Stimulated activated CD4-positive, alpha-beta T cell treated with anti-CD3 and anti-CD28 coated beads, TNF-alpha, amount 100 ng/mL, for 4 hours (primary cell): ENCODE data around the gene SLN.
"Not testable (repeated sequence)": the region's sequence is repeated elsewhere in the genome, so short reads cannot be mapped to it uniquely, and the experiment has no call there.

Experiments
- DNase-seq, 3 experiments: peaks; one replicate each; pipeline ENCODE4 v3.0.0-alpha.2; 2020; ENCODE audit warnings: low read depth in 3 of 3

The SLN gene

GRCh38 chr11:107711861-107712755, at the start of gene SLN:
Gene SLN (minus strand): TSS chr11:107712056.
- DNase-seq, result no peak

GRCh38 chr11:107758719-107759355, 47.0 kb upstream of the SLN start:
- not testable (repeated sequence) for DNase-seq

GRCh38 chr11:107757661-107758060, 45.8 kb upstream of the SLN start:
- no peak for DNase-seq

GRCh38 chr11:107756553-107756952, 44.7 kb upstream of the SLN start:
- DNase-seq, result no peak

GRCh38 chr11:107752949-107753822, 41.3 kb upstream of the SLN start:
- no peak for DNase-seq

GRCh38 chr11:107752508-107752907, 40.7 kb upstream of the SLN start:
- no peak for DNase-seq

- DNase-seq, result no peak
Observed at GRCh38 chr11:107751082-107751481, 39.2 kb upstream of the SLN start.

- DNase-seq, result no peak
Observed at GRCh38 chr11:107750313-107750712, 38.5 kb upstream of the SLN start.

GRCh38 chr11:107747622-107748021, 35.8 kb upstream of the SLN start:
- DNase-seq, result no peak

- DNase-seq, result no peak
Observed at GRCh38 chr11:107744736-107745135, 32.9 kb upstream of the SLN start.

- no peak for DNase-seq
Observed at GRCh38 chr11:107743191-107743590, 31.3 kb upstream of the SLN start.

GRCh38 chr11:107741044-107741823, 29.4 kb upstream of the SLN start:
- DNase-seq, result no peak

- no peak for DNase-seq
Observed at GRCh38 chr11:107740271-107740670, 28.4 kb upstream of the SLN start.

GRCh38 chr11:107736546-107736945, 24.7 kb upstream of the SLN start:
- DNase-seq, result no peak

GRCh38 chr11:107733518-107733917, 21.7 kb upstream of the SLN start:
- no peak for DNase-seq

GRCh38 chr11:107732689-107733051, 20.8 kb upstream of the SLN start:
- no peak for DNase-seq

GRCh38 chr11:107731941-107732688, 20.3 kb upstream of the SLN start:
- no peak for DNase-seq

GRCh38 chr11:107722662-107723061, 10.8 kb upstream of the SLN start:
- DNase-seq, result no peak

GRCh38 chr11:107721207-107721606, 9.4 kb upstream of the SLN start:
- no peak for DNase-seq

- DNase-seq, result no peak
Observed at GRCh38 chr11:107720303-107720774, 8.5 kb upstream of the SLN start.
